ENCODE measurements around the gene TAOK3. TPM values are rescaled to one million over a fixed set of nuclear protein-coding genes. Genes with fewer than 3 reads are reported as not detected.

The TAOK3 gene
- total RNA-seq (2011; cell fraction: chromatin; rRNA removed; ENCODE audit: low replicate concordance), result 71.5 and 240 TPM in 2 replicates
- 37.2 and 54.2 TPM in 2 replicates for total RNA-seq (2011; cell fraction: nucleolus; rRNA removed)
- total RNA-seq (2011; cell fraction: nucleoplasm; rRNA removed), result 77.6 and 79.9 TPM in 2 replicates
- total RNA-seq (2014; rRNA removed) (40.8 and 47.1 TPM in 2 replicates), total RNA-seq (2014; rRNA removed; fragmentation: Illumina TruSeq; extraction: Trizol) (52.7 and 62.8 TPM in 2 replicates), total RNA-seq (2015; rRNA removed; fragmentation: Illumina TruSeq; extraction: Trizol) (58.4 and 66.5 TPM in 2 replicates), total RNA-seq (2021) (40.7 and 45.7 TPM in 2 replicates), polyA plus RNA-seq (2011; rRNA removed) (57.3 and 60.2 TPM in 2 replicates), polyA plus RNA-seq (2014; fragmentation: Illumina TruSeq; extraction: Trizol) (70.8 and 83.5 TPM in 2 replicates), polyA plus RNA-seq (2014; fragmentation: Nextera tagmentation; extraction: Ambion mirVana) (10 to 100 TPM; 24.3 to 28.0 TPM), polyA plus RNA-seq (2014; rRNA removed) (35.7 and 42.5 TPM in 2 replicates), polyA minus RNA-seq (2011; rRNA and poly(A)+ RNA removed) (114 TPM in 2 replicates), Bru-seq, nascent RNA (percentile 78 among the genes with signal in this experiment), BruChase-seq, experiment 1, labeled RNA remaining after a 2-hour chase (percentile 78 among the genes with signal in this experiment), BruChase-seq, experiment 2, labeled RNA remaining after a 6-hour chase (percentile 75 among the genes with signal in this experiment)
- 28.8 and 41.0 TPM in 2 replicates for polyA plus RNA-seq (2011; cell fraction: cytosol; rRNA removed)
- 32.1 and 33.0 TPM in 2 replicates for polyA plus RNA-seq (2011; cell fraction: nucleus; rRNA removed)
- polyA plus RNA-seq (2012), result 30.3 and 35.6 TPM in 2 replicates
- 32.5 and 38.7 TPM in 2 replicates for polyA minus RNA-seq (2011; cell fraction: cytosol; rRNA and poly(A)+ RNA removed)
- 30.8 and 64.6 TPM in 2 replicates for polyA minus RNA-seq (2011; cell fraction: nucleus; rRNA and poly(A)+ RNA removed)
- long read RNA-seq, experiment 1, full-length matches to known transcripts, result 49 of 164 reads
- long read RNA-seq, experiment 1, partial matches to known transcripts, result 66 of 164 reads
- long read RNA-seq, experiment 1, other reads (novel, unspliced or antisense), result 49 of 164 reads
- long read RNA-seq, experiment 2, full-length matches to known transcripts, result 2 of 14 reads
- long read RNA-seq, experiment 2, partial matches to known transcripts, result 4 of 14 reads
- long read RNA-seq, experiment 2, other reads (novel, unspliced or antisense), result 8 of 14 reads
- long read RNA-seq, experiment 3, full-length matches to known transcripts, result 4 of 32 reads
- long read RNA-seq, experiment 3, partial matches to known transcripts, result 20 of 32 reads
- long read RNA-seq, experiment 3, other reads (novel, unspliced or antisense), result 8 of 32 reads

GRCh38 chr12:118372541-118373495 is at the start of gene TAOK3:
TSS of gene TAOK3 (minus strand) at chr12:118372907. CDS start at chr12:118255567, 117,340 bp downstream.
- Histone ChIP-seq H3K9me1 (ENCODE audit: control insufficient read depth, insufficient read depth, low read length) (no peaks in the 10 kb centered on the region), H3K36me3 (ENCODE audit: control insufficient read depth, insufficient read depth, low read length) (0 out of 3 replicates have a peak, but pooled peaks cover 5% of the 10 kb centered on the region), H3K9ac (ENCODE audit: insufficient read depth in 1 of 2, low read depth in 2 of 2, low read length in 2 of 2) (peak within 1 kb of the TSS; percentile 89 to 96), H3K27ac (ENCODE audit: extremely low read depth, low read depth, low read length) (peak within 1 kb of the TSS; percentile 82), H3K4me2 (ENCODE audit: insufficient read depth, low read length) (peak within 1 kb of the TSS; percentile 94), H3K4me1 (replicated peaks in 1 of 2; ENCODE audit: control insufficient read depth in 2 of 2, insufficient read depth in 2 of 2, low read length in 2 of 2) (peaks cover 14 to 31% of the 10 kb centered on the region in 2 experiments; a peak in 4 of 5 replicates), H4K20me1 (replicated peaks; ENCODE audit: control insufficient read depth, insufficient read depth, low read length) (peaks cover 6% of the 10 kb centered on the region), H3K4me3 (peak within 1 kb of the TSS; percentile 96), H3K27me3 (ENCODE audit: control insufficient read depth in 2 of 2, insufficient read depth in 2 of 2, low read length in 2 of 2) (no peaks in the 10 kb centered on the region), H3K9me3 (replicated peaks; ENCODE audit: control insufficient read depth, insufficient read depth, low read depth, low read length) (no peaks in the 10 kb centered on the region), H2AFZ (ENCODE audit: low read depth, low read length) (peak within 1 kb of the TSS; percentile 100), H3K79me2 (ENCODE audit: control insufficient read depth, insufficient read depth, low read length) (peaks cover 66% of the 10 kb centered on the region)
- no TSS peak for BruUV-seq (replicated peaks)
- peak; percentile 94 for FAIRE-seq
- peak; percentile 90 to 99 (median 93) for DNase-seq (ENCODE audit: extremely low read depth in 1 of 4, low spot score in 3 of 4)
- 1% methylated on average over 53 of the region's 75 CpGs for WGBS (ENCODE audit: insufficient coverage, low coverage, missing lambda C conversion rate)
- intact Hi-C loops (cut with micrococcal nuclease) (no loop called here), in situ Hi-C loops (cut with MboI) (loop anchor here (25.0 kb wide), 1 partner anchor 186 kb away; no protein-coding TSS in a partner anchor)
- POLR2A ChIA-PET, result interaction anchor here (0.6 to 1.7 kb wide), 12 partner anchors 12 to 1627 kb away, joined by 3 to 10 read pairs (median 4); partner anchors contain the start of genes PEBP1 and WSB2
- ATAC-seq, result peak; percentile 87
- CTCF ChIA-PET (ENCODE audit: low intra/inter-chr PET ratio), result interaction anchor here (0.8 kb wide), 1 partner anchor 11 kb away, joined by 4 read pairs; no protein-coding TSS in a partner anchor
- TF ChIP-seq ZFP1 (CRISPR knock-in tag; IDR thresholded peaks at IDR 0.05) (no peak), BDP1 (IDR thresholded peaks at IDR 0.05; ENCODE audit: insufficient read depth, insufficient read length) (no peak), ZNF224 (CRISPR knock-in tag; IDR thresholded peaks at IDR 0.05) (no peak), ETS1 (conservative IDR thresholded peaks at IDR 0.05; ENCODE audit: control insufficient read depth, low read depth, low read length) (peak; percentile 33; the same call in 1 of the 2 replicates), ZC3H11A (IDR thresholded peaks at IDR 0.05; ENCODE audit: low read depth, low read length) (no peak), KAT7 (CRISPR knock-in tag; IDR thresholded peaks at IDR 0.05; ENCODE audit: borderline replicate concordance) (0 out of 2 replicates have a peak, but pooled peaks have one; percentile 8), HDAC1 (IDR thresholded peaks at IDR 0.05) (peak in 1 of 2 experiments; percentile 91; a peak in 2 of 4 replicates)
- TF ChIP-seq, protein P1, sequence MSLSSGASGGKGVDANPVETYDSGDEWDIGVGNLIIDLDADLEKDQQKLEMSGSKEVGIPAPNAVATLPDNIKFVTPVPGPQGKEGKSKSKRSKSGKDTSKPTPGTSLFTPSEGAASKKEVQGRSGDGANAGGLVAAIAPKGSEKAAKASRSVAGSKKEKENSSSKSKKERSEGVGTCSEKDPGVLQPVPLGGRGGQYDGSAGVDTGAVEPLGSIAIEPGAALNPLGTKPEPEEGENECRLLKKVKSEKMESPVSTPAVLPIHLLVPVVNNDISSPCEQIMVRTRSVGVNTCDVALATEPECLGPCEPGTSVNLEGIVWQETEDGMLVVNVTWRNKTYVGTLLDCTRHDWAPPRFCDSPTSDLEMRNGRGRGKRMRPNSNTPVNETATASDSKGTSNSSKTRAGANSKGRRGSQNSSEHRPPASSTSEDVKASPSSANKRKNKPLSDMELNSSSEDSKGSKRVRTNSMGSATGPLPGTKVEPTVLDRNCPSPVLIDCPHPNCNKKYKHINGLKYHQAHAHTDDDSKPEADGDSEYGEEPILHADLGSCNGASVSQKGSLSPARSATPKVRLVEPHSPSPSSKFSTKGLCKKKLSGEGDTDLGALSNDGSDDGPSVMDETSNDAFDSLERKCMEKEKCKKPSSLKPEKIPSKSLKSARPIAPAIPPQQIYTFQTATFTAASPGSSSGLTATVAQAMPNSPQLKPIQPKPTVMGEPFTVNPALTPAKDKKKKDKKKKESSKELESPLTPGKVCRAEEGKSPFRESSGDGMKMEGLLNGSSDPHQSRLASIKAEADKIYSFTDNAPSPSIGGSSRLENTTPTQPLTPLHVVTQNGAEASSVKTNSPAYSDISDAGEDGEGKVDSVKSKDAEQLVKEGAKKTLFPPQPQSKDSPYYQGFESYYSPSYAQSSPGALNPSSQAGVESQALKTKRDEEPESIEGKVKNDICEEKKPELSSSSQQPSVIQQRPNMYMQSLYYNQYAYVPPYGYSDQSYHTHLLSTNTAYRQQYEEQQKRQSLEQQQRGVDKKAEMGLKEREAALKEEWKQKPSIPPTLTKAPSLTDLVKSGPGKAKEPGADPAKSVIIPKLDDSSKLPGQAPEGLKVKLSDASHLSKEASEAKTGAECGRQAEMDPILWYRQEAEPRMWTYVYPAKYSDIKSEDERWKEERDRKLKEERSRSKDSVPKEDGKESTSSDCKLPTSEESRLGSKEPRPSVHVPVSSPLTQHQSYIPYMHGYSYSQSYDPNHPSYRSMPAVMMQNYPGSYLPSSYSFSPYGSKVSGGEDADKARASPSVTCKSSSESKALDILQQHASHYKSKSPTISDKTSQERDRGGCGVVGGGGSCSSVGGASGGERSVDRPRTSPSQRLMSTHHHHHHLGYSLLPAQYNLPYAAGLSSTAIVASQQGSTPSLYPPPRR (CRISPR knock-in tag; IDR thresholded peaks at IDR 0.05; ENCODE audit: borderline replicate concordance), result no peak

Measured in K562 (cell line).